Peyer's patch (tissue), 4 donors: ENCODE results near the gene ST8SIA1.

Experiments used
- POLR2A ChIP-seq, 2 donors: fragments of 450-650 bp; IDR thresholded peaks; one replicate each; pipeline ENCODE4 v1.5.1; 2017; ENCODE audit warnings: antibody characterized with exemption in 2 of 2, mild to moderate bottlenecking in 2 of 2, moderate library complexity in 2 of 2
- TF ChIP-seq, protein P1 (sequence below), 6 experiments: fragments of 450-650 bp in 4 of 6; fragments of 200-600 bp in 2 of 6; sonication (generic) in 1 of 6; IDR thresholded peaks; one replicate each; pipeline ENCODE4 v1.5.1; 2017 to 2019; ENCODE audit warnings: antibody characterized with exemption in 6 of 6, mild to moderate bottlenecking in 3 of 6, moderate library complexity in 1 of 6

DNA sequence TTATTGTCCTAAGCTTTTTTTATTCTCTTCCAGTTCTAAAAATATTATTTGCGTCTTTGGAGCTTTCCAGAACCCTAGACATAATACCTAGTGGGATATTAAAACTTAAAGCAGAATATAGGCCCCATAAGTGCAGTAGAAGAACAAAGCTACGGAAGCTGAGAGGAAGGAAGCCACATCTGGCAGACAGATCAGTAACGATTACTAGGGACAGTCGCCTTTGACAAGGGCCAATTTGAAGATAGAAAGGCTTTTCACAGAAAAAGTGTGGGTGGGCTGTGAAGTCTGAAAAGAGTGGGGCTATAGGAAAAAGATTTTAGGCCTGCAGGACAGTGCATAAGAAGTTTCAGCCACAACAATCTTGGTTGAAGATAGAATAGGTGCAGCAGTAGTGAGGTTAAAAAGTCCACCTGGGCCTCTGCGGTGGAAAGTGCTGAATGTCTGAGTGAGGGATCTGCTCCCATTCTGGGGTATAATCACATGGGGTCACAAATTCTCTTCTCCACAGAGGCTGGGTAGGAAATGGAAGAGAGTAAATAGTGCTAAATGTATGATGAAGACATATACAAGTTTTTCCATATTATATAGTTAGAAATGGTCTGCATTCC is 174.0 kb downstream of the ST8SIA1 start:
- TF ChIP-seq POLR2A (IDR thresholded peaks at IDR 0.05), result no peak
- TF ChIP-seq, protein P1, sequence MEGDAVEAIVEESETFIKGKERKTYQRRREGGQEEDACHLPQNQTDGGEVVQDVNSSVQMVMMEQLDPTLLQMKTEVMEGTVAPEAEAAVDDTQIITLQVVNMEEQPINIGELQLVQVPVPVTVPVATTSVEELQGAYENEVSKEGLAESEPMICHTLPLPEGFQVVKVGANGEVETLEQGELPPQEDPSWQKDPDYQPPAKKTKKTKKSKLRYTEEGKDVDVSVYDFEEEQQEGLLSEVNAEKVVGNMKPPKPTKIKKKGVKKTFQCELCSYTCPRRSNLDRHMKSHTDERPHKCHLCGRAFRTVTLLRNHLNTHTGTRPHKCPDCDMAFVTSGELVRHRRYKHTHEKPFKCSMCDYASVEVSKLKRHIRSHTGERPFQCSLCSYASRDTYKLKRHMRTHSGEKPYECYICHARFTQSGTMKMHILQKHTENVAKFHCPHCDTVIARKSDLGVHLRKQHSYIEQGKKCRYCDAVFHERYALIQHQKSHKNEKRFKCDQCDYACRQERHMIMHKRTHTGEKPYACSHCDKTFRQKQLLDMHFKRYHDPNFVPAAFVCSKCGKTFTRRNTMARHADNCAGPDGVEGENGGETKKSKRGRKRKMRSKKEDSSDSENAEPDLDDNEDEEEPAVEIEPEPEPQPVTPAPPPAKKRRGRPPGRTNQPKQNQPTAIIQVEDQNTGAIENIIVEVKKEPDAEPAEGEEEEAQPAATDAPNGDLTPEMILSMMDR (IDR thresholded peaks at IDR 0.05), result no peak
